Stimulated activated CD8-positive, alpha-beta memory T cell treated with anti-CD3 and anti-CD28 coated beads, Interleukin-7, amount 100 ng/mL, for 4 hours (primary cell): ENCODE measurements around the gene AFF3.

Experiments used
- DNase-seq, 2 donors: peaks; one replicate each; pipeline ENCODE4 v3.0.0-alpha.2; 2020; ENCODE audit warnings: low read depth in 2 of 2

AFF3 gene

DNA sequence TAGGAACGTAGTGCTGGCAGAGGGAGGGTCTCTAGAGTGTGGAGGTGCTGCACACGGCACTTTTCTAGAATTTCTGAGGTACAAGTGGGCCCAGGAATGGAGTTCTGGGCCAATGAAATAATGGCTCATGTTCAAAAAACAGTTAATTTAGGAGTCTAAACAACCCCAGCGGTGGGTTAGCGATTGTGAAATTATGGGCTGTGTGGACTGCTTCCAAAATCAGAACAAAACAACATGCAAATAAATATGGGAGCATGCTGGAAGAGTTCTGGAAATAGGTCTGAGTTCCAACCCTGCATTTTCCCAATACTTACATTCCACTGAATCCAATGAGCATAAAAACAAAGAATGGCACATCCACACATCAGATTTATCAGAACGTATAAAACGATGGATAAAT is 317.6 kb downstream of the AFF3 start:
- no peak for DNase-seq

DNA sequence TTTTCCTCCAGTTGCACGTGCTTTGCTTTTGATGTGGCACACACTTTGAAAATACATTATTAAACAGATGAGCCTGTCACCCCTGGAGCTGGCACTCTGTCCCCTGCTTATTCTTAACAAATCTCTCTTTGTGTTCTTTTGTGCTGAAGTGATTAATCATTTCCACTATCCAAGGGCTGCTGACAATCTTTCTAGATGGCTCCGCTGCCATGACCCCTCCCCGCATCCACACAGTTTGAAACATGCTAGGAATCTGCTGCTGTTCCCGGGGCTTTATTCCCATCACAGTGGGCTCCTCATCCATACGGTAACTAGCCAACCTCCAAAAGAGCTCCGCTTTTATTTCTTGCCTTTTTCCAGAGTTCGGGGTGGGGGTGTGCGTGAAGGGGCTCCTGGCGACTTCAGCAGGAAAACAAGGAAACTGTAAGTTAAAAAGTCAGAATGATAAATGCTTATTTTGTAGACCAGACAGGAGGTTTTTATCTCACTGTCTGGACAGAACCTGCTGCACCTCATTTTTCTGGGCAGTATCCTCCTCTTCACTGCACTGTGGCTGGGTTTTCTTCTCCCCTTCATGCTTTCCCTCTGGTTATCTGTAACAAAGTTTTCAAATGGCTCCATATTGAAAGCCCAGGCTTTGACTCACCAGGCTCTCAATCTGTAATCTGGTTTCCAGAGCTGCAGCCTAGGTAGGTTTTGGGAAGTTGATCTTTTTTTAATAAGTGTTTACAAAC is 319.7 kb downstream of the AFF3 start:
- DNase-seq: no peak

DNA sequence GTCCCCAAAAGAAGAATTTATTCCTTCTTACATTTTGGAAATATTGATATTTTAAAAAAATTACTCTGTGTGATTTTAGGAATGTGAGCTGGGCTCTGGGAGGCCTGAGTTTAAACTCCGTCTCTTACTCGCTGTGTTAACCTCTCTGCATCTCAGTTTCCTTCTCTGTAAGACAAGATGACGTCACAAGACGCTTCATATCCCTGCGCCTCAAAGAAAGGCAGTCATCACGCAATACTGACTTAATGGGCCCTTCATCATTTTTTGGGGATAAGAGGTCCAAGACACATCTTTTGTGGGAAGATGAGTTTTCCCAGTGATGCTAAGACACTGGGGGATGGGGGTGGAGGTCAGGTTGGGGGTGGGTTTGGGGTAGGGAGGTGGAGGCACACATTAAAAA is 320.4 kb downstream of the AFF3 start:
- no peak for DNase-seq

DNA sequence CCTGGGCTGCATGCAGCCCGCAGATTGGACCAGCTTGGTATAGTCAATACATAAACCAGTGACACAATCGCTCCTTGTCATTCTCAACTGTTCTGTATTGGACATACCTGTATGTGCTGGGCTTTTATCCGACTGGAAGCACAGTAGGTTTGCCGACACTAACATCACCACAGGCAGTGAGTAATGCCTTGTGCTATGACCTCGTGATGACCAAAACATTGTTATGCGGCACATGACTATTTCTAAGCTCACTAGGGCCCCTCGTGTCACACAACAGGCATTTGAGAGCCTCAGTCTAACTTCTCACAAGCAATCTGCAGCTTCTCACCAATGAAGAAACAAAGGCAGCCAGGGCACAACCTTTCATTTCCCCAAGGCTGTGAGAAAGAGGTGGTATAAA is 320.8 kb downstream of the AFF3 start:
- DNase-seq: no peak

DNA sequence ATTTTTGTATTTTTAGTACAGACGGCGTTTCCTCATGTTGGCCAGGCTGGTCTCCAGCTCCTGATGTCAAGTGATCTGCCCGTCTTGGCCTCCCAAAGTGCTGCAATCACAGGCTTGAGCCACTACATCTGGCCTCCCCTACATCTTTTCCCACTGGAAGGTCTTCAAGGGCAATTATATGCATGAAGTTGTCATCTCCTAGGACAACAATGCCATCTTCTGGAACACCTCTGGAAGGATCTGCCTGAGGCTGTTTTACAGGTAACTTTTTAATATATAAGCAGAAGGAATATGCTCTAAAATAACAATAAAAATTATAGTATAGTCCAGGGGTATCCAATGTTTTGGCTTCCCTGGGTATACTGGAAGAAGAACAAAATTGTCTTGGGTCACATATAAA is 321.4 kb downstream of the AFF3 start:
- DNase-seq: no peak

DNA sequence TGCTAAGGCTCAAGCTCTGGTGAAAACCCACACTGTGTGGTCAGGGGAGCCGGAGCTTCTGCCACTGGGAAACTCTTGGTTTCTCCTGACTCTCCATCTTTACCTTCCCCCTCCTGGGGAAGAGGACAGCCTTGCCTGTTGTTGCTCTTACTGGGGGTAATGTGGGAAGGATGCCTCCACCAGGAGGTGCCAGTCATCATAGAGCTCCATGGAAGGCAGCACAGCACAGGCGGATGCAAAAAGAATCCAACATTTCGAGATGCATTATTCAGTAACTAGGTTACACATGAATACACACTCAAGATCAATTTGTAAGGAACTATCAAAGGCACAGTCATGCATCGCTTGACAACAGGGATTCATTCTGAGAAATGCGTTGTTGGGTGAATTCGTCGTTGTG is 322.6 kb downstream of the AFF3 start:
- DNase-seq: no peak

DNA sequence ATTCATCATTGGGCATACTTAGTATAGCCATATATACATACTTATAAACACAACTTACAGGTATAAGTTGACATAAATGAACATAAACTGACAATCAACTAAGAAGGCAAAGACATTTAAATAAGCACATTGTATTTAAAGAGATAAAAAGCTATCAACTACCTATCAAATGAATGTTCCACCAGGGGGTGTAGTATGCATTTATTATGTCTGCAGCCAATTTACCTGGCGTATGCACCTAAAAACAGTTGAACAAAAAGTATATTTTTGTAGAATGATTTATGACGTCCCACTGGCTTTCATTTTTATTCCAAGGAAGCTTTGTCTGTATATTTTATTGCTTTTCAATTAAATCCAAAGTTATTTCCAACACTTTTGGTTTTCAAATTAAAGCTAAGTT is 323.5 kb downstream of the AFF3 start:
- DNase-seq: no peak

DNA sequence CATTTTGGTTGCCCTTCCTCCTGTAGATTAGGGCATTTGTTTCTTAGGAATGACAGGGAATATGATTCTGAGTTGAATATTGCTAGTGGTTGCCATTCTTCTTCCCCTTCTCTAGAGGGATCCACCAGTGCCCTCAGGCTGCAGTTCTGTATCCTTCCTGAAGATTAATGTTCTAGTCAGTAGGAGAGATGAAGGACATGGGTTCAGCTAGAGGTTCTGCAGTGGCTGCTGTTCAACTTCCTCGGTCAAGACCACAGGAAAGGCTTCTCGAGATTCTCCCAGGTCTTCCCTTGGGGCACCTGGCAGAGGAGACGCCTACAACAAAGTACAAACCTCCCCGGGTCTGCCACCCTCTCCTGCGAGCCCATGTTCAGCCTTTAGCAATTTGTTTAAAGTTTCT is 325.5 kb downstream of the AFF3 start:
- DNase-seq: no peak

DNA sequence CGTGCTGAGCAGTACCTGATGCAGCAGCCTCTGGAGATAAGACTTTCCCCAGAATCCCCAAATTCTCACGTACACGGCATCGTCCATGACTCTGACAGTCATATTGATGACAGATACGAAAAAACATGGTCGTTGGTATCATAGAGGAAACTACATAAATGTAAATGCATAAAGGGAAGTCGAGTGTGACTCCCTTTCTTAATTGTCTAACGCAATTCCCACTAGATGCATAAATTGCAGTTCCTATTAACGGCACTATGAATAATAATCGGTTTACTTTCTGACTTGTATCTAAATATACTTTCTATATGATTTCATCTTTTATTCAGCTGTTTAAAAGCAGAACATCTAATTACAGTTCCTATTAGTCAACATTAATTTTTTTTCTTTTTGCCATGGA is 330.0 kb downstream of the AFF3 start:
- no peak for DNase-seq

DNA sequence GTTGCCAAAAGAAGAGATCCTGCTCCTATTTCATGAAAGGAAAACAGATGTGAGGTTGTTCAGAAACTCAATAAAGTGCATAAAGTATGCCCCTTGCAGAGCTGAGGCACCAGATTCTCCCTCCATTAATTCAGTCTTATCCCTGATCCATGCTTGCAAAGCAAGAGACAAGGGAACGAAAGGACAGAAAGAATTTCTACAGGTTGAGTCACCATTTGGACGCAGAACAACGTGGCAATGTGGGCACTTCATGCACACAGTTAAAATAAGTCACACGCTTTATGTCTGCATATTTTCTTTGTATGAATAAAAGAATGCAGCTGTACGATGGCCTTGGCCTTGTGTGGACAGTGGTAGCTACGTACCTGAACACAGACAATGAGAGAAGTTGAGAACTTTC is 330.8 kb downstream of the AFF3 start:
- no peak for DNase-seq

DNA sequence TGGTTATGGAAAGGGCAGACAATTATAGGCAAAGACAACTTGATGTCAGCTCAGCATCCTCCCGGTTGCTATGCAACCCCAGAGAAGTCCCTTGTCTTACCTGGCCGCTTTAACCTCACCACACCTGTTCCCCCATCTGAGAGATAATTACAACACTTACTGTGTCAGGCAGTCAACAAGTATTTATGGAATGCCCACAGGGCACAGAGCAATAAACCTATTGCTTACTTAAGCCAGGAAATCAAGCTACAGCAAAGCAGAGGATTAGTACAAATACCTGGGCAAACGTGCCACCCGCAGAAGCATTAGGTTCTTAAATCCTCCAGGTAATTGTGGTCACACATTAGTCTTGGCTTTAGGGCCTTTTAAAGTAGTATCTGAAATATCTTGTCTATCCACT is 332.2 kb downstream of the AFF3 start:
- no peak for DNase-seq

DNA sequence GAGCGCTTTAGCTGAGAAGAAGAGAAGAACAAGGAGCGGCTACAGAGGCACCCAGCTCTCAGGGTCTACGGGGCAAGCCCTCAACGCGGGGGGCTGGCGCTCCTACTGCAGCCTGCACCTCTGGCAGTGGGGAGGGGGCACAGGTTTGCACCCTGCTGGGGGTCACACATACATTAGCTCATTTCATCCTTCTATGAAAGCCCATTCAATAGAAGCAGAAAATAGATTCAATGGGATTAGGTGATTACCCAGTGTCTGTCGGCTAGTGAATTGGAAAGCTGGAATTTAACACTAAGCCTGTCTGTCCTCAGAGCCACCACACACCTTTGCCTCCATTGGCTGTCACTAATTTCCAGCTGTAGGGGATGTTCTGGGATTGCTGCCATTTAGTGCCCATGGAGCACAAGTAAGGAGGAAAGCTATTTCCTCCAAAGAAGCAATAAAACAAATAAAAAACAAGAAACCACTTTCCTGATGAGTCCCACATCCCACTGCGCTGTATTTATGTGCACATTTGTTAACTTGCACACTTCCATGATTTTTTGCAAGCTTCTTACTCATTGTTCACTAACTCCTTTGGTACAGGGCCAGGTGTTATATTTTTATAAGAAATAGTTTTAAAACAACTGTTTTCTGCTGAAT is 333.0 kb downstream of the AFF3 start:
- no peak for DNase-seq

DNA sequence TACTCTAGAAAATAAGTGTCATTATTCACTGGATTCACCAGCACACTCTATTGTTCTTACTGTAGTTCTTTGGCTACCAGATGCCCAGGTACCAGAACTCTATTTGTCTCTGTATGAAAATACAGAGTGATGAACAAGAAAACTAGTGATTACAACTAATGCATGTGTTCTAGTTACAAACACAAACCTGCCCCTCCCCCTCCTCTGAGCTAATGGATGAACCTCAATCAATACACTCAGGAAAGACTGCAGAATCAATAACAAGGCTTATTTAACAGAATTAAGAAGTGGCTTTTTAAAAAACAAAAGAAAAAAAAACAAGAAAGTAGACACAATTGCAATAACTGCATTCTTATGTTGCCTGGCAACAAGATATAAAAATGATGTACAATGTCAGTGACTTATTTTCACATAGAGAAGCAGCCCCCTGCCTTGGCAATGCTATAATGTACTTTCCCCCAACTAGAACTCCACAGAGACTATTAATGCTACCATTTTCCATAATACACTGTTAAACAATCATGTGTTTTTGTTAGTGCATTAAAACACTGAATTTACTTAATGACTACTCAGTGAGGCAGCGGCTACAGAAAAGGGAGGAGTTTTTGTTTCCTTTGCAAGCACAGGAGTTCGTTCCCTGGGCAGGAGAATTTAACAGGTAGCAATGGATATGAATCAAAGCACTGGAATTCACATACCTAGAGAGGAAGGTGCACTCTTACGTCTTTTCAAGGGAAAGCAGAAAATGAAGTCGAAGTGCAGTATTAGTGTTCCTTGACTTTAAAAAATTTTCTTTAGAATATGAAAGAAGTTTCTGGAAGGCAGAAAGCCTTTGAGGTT is 333.8 kb downstream of the AFF3 start:
- no peak for DNase-seq

DNA sequence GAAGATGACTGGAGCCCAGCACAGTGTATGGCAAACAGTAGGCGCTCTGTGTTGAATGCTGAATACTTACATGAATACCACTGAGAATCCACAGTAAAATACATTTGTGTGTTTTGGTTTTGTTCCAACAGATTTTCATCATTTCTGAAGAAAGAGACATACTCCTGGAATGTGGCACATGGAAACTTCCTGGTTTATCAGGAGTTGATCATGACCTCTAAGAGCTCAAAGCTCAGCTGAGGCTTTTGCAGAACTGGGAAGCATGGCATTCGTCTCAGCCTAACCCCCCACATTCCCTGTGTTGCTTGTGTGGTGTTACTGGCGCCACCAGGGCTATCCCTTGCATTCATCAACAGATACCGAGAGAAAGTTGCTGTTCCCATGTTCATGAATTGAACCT is 335.6 kb downstream of the AFF3 start:
- no peak for DNase-seq

DNA sequence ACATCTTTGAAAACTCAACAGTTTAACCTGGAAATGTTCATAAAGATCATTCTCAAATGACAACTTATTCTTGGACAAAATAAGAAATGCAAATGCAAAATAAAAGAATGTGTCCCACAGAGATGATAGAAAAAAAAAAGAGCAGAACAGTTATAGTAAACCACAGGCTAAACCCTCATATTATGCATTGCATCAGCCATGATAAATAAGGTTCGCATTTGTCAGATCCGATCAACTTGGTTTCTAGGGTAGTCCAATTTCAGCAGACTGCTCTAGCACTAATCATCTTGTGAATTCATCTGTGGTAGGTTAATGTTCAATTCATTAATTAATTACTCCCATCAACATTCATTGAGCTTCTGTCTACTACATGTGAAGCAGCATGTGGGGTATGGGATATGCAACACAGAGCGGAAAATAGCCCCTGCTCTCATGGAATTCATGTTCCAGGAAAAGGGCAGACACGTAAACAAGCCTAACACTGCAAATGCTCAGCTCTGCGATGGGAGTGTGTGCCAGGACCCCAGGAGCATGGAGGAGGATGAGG is 336.4 kb downstream of the AFF3 start:
- DNase-seq: no peak

DNA sequence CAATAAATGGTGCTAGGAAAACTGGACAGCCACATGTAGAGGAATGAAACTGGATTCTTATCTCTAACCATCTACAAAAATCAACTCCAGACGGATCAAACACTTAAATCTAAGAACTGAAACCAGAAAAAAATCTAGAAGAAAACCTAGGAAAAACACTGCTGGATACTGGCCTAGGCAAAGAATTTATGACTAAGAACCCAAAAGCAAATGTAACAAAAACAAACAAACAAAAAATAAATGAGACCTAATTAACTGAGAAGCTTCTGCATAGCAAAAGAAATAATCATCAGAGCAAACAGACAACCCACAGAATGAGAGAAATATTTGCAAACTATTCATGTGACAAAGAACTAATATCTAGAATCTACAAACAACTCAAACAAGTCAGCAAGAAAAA is 338.5 kb downstream of the AFF3 start:
- no peak for DNase-seq

DNA sequence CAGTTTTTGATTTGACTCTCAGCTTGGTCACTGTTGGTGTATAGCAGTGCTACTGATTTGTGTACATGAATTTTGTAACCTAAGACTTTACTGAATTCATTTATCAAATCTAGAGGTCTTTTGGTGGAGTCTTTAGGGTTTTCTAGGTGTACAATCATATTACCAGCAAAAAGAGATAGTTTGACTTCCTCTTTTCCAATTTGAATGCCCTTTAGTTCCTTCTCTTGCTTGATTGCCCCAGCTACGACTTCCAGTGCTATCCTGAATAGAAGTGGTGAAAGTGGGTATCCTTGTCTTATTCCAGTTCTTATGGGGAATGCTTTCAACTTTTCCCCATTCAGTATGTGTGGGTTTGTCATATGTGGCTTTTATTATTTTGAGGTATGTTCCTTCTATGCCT is 339.7 kb downstream of the AFF3 start:
- no peak for DNase-seq

DNA sequence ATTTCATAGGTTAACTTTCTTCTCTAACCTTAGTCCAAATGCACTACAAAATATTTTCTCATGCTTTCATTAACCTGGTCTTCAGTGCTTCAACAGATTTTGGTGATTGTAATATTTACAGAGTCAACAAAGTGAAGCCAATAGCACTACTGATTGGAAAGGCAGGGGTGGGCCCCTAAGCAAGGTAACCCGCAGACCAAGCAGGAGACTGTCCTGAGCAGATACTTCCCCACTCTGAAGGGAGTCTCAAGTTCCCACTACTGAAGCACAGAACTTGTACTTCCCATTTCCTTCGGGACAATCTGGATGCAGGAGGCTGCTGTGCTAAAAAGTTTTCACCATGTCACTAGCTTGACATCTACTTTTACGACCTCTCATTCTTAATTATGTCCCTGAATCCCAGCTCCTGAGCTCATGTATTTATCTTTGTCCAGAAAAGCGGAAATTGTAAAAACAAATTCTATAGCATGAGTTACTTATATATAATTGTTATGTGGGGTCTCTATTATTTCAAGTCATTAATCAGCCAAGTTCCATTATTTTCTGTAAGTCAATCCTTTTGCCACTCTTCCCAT is 341.0 kb downstream of the AFF3 start:
- DNase-seq: no peak

DNA sequence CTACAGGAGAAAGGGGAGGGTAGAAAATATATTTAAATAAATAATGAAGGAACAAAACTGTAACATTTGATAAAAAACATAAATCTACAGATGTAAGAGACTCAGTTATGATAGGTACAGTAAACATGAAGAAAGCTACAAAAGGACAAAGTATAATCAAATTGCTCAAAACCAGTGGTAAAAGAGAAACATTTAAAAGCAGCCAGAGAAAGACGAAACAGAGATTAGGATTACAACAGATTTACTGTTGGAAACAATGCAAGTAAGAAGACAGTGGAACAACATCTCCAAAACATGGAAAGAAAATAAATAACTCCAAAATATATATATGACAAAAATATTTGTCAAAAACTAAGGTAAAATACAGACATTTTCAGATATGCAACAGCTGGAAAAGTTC is 344.9 kb downstream of the AFF3 start:
- DNase-seq: no peak

DNA sequence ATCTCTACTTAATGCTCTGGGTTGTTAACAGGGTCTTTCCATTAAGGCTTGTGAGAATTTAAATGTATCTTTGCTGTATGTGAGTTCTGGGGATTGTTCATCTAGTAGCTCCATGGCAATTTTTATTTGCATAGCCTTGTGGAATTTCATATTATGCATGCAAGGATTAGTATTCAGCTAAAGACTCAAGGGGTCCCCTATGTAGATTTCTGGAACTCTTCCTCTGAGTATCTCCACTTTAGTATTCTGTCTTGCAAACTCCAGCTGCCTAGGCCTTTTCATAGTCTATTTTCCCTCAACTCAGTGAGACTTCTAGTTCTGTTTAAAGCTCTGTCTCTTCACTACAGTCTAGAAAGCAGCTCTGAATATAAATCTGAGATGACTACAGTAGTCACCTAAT is 348.0 kb downstream of the AFF3 start:
- no peak for DNase-seq

DNA sequence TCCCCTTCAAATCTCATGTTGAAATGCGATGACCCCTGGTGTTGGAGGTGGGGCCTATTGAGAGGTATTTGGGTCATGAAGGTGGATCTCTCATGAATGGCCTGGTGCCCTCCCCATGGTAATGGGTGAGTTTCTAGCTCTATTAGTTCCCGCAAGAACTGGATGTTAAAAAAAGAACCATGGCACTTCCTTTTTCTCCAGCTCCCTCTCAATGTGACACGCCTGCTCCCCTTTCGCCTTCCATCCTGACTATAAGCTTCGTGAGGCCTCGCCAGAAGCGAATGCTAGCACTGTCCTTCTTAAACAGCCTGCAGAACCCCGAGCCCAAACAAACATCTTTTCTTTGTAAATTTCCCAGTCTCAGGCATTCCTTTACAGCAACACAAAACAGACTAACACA is 349.4 kb downstream of the AFF3 start:
- DNase-seq: no peak

DNA sequence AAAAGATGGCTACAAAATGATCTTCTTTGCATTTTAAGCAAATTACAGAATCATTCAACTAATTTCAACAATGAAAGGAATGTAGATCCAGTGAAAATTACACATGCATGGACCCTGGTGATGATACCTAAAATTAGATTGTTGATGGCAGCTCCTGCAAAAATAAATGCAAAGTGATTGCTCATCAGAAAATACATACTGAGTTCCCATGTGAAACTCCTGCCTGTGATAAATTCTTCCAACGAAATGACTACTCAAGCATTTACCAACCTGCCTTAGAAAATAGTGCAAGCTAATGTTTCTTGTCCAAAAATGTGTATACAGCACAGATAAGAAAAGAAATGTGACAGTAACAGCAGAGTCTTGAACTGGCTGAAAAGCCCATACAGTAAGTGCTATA is 352.5 kb downstream of the AFF3 start:
- no peak for DNase-seq
